Muscle layer of colon (tissue), 2 donors: ENCODE results near the gene LPCAT4.
"Not testable (repeated sequence)": the region's sequence is repeated elsewhere in the genome, so short reads cannot be mapped to it uniquely, and the experiment has no call there.

Experiments
- H3K27ac ChIP-seq: one replicate; pipeline ENCODE4 v1.7.0; 2013; ENCODE audit warnings: low read depth, mild to moderate bottlenecking, low read length, moderate library complexity
- H3K27me3 ChIP-seq, 2 donors: one replicate each; pipeline ENCODE4 v1.7.0; 2013; ENCODE audit warnings: low read length in 2 of 2, mild to moderate bottlenecking in 2 of 2; ENCODE audit not compliant: insufficient read depth in 2 of 2, control insufficient read depth in 1 of 2
- H3K36me3 ChIP-seq: one replicate; pipeline ENCODE4 v1.7.0; 2013; ENCODE audit warnings: mild to moderate bottlenecking, low read length; ENCODE audit not compliant: insufficient read depth
- H3K4me1 ChIP-seq: one replicate; pipeline ENCODE4 v1.7.0; 2013; ENCODE audit warnings: mild to moderate bottlenecking, low read length; ENCODE audit not compliant: insufficient read depth
- H3K4me3 ChIP-seq, 2 donors: one replicate each; pipeline ENCODE4 v1.7.0; 2013; ENCODE audit warnings: low read length in 2 of 2, low read depth in 1 of 2, mild to moderate bottlenecking in 1 of 2, moderate library complexity in 1 of 2
- H3K9ac ChIP-seq: one replicate; pipeline ENCODE4 v1.7.0; 2013; ENCODE audit warnings: low read length
- H3K9me3 ChIP-seq: one replicate; pipeline ENCODE4 v1.7.0; 2013; ENCODE audit warnings: mild to moderate bottlenecking, low read length
- donor health status: abdominal sarcoma.
- donor health status: Adenocarcinoma of cecum.

LPCAT4 gene

GRCh38 chr15:34360298-34360697 is 6.7 kb downstream of the LPCAT4 start:
- peaks cover 22% of the 10 kb centered on the region for H3K36me3 ChIP-seq
- H3K9me3 ChIP-seq, result no peaks in the 10 kb centered on the region
- H3K27me3 ChIP-seq, result no peaks in the 10 kb centered on the region
- no peak overlapping the region for H3K27ac ChIP-seq
- peaks cover 1% of the 10 kb centered on the region for H3K4me1 ChIP-seq
- H3K9ac ChIP-seq, result no peak overlapping the region
- no peak overlapping the region for H3K4me3 ChIP-seq

GRCh38 chr15:34359416-34359815 is 7.6 kb downstream of the LPCAT4 start:
- Histone ChIP-seq H3K4me1 (no peaks in the 10 kb centered on the region), H3K4me3 (no peak overlapping the region), H3K9ac (no peak overlapping the region), H3K27me3 (no peaks in the 10 kb centered on the region), H3K27ac (no peak overlapping the region), H3K36me3 (peaks cover 22% of the 10 kb centered on the region), H3K9me3 (no peaks in the 10 kb centered on the region)

- H3K27me3 ChIP-seq, result no peaks in the 10 kb centered on the region
- H3K4me3 ChIP-seq, result no peak overlapping the region
- peaks cover 22% of the 10 kb centered on the region for H3K36me3 ChIP-seq
- H3K27ac ChIP-seq, result no peak overlapping the region
- H3K9me3 ChIP-seq, result no peaks in the 10 kb centered on the region
- H3K4me1 ChIP-seq, result no peaks in the 10 kb centered on the region
- H3K9ac ChIP-seq, result no peak overlapping the region
Measured at GRCh38 chr15:34358948-34359347, 8.0 kb downstream of the LPCAT4 start.

GRCh38 chr15:34358367-34358766 is 8.6 kb downstream of the LPCAT4 start:
- Histone ChIP-seq H3K9me3 (no peaks in the 10 kb centered on the region), H3K36me3 (peaks cover 22% of the 10 kb centered on the region), H3K9ac (no peak overlapping the region), H3K27ac (no peak overlapping the region), H3K4me1 (no peaks in the 10 kb centered on the region), H3K4me3 (no peak overlapping the region), H3K27me3 (no peaks in the 10 kb centered on the region)

GRCh38 chr15:34357653-34358052 is 9.3 kb downstream of the LPCAT4 start:
- no peak overlapping the region for H3K9ac ChIP-seq
- H3K27me3 ChIP-seq, result no peaks in the 10 kb centered on the region
- no peaks in the 10 kb centered on the region for H3K4me1 ChIP-seq
- H3K27ac ChIP-seq, result no peak overlapping the region
- no peaks in the 10 kb centered on the region for H3K9me3 ChIP-seq
- H3K4me3 ChIP-seq, result no peak overlapping the region
- peaks cover 17% of the 10 kb centered on the region for H3K36me3 ChIP-seq

GRCh38 chr15:34355241-34355640 is 11.8 kb downstream of the LPCAT4 start:
- peaks cover 10% of the 10 kb centered on the region for H3K36me3 ChIP-seq

GRCh38 chr15:34354286-34354685 is 12.7 kb downstream of the LPCAT4 start:
- Histone ChIP-seq H3K4me3 (no peak overlapping the region), H3K9ac (no peak overlapping the region), H3K4me1 (peaks cover 3% of the 10 kb centered on the region), H3K27ac (no peak overlapping the region), H3K36me3 (peaks cover 10% of the 10 kb centered on the region), H3K9me3 (no peaks in the 10 kb centered on the region), H3K27me3 (no peaks in the 10 kb centered on the region)

More at GRCh38 chr15:34355241-34355640, 11.8 kb downstream of the LPCAT4 start:
- Histone ChIP-seq H3K9ac (no peak overlapping the region), H3K9me3 (no peaks in the 10 kb centered on the region), H3K27me3 (no peaks in the 10 kb centered on the region), H3K4me1 (no peaks in the 10 kb centered on the region), H3K4me3 (no peak overlapping the region), H3K27ac (no peak overlapping the region)

- Histone ChIP-seq H3K4me1 (peaks cover 4% of the 10 kb centered on the region), H3K9me3 (no peaks in the 10 kb centered on the region), H3K36me3 (peaks cover 10% of the 10 kb centered on the region), H3K4me3 (no peak overlapping the region), H3K27ac (no peak overlapping the region), H3K9ac (no peak overlapping the region), H3K27me3 (no peaks in the 10 kb centered on the region)
Measured at GRCh38 chr15:34353627-34354026, 13.4 kb downstream of the LPCAT4 start.

- not testable (repeated sequence) for H3K27ac ChIP-seq, H3K4me3 ChIP-seq, H3K4me1 ChIP-seq, H3K9me3 ChIP-seq, H3K9ac ChIP-seq, H3K27me3 ChIP-seq
- peaks cover 10% of the 10 kb centered on the region for H3K36me3 ChIP-seq
Measured at GRCh38 chr15:34352996-34353395, 14.0 kb downstream of the LPCAT4 start.

- Histone ChIP-seq H3K27me3 (no peaks in the 10 kb centered on the region), H3K9me3 (no peaks in the 10 kb centered on the region), H3K4me3 (no peak overlapping the region), H3K36me3 (no peaks in the 10 kb centered on the region), H3K27ac (no peak overlapping the region), H3K9ac (no peak overlapping the region), H3K4me1 (peaks cover 4% of the 10 kb centered on the region)
Measured at GRCh38 chr15:34349769-34350168, 17.2 kb downstream of the LPCAT4 start.

GRCh38 chr15:34348735-34349300 is 18.2 kb downstream of the LPCAT4 start:
- Histone ChIP-seq H3K9ac (no peak overlapping the region), H3K36me3 (no peaks in the 10 kb centered on the region), H3K27me3 (no peaks in the 10 kb centered on the region), H3K9me3 (no peaks in the 10 kb centered on the region), H3K27ac (no peak overlapping the region), H3K4me3 (no peak overlapping the region), H3K4me1 (peaks cover 4% of the 10 kb centered on the region)

GRCh38 chr15:34347951-34348638 is 18.9 kb downstream of the LPCAT4 start:
- Histone ChIP-seq H3K36me3 (no peaks in the 10 kb centered on the region), H3K4me1 (peaks cover 4% of the 10 kb centered on the region), H3K27me3 (no peaks in the 10 kb centered on the region), H3K9ac (no peak overlapping the region), H3K4me3 (no peak overlapping the region), H3K9me3 (no peaks in the 10 kb centered on the region), H3K27ac (no peak overlapping the region)
